Occipital lobe (tissue), 3 donors: Measurements from ENCODE around the gene FAM120C. TPM values are rescaled to one million over a fixed set of nuclear protein-coding genes. Genes with fewer than 3 reads are reported as not detected.

ENCODE experiments used
- DNase-seq: peaks from one replicate; lab custom pipeline; 2025; lab: John Stamatoyannopoulos, UW
- small RNA-seq: library from RNA; depleted of rRNA; stranded (forward); fragments of <200 nt; gene quantifications from one replicate; pipeline ENCODE3, GENCODE V24; 2014
- total RNA-seq: library from RNA; depleted of rRNA; stranded (reverse); fragments of >200 nt; gene quantifications from one replicate; pipeline ENCODE4 v1.2.3, GENCODE V29; 2014

FAM120C gene
- total RNA-seq, 1 donor from 2014 or later, result 7.2 TPM

DNA sequence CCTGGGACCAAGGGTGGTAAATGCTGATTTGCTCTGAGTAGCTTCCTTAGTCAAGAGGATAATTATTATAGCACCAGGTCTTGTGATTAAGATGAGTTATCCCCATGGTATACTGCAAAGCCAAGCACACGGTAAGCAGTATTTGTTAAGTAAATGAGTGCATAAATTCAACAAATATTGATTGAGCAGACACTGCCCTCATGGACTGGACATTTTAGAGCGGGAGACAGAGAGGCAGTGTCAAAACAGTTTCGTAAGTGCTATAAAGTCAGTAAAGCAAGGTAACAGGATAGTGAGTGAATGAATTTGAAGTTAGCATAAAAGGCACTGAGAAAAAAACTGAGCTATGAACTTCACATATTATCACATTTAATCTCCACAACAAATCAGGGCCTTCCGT lies 152.7 kb downstream of the FAM120C start:
- DNase-seq, result no peak

DNA sequence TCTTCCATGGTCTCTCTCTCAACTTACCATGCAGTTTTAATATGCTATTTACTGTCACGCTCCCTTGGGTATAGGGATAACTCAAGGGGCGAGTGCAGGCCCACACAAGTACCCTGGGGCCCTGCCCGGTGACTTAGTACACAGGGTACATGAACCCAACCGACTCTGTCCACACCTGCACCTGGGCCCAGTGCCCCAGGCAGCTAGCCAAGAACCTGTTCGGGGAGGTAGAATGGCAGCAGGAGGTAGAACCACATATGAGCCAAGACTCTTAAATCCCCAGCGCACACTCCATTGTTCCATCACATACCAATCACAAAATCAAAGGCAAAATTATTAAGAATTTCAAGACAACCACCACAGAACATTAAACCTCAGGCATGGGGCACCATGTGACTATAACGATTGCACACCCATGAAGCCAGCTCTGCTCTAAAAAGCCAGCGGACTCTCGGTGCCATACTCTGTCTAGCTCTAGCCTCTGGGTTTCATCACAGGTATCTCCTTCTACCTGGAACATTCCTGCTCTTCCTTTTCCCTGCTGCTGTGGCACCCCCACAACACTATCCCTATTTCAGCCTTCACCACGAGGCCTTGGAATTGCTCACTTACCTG lies 153.4 kb downstream of the FAM120C start:
- no peak for DNase-seq

DNA sequence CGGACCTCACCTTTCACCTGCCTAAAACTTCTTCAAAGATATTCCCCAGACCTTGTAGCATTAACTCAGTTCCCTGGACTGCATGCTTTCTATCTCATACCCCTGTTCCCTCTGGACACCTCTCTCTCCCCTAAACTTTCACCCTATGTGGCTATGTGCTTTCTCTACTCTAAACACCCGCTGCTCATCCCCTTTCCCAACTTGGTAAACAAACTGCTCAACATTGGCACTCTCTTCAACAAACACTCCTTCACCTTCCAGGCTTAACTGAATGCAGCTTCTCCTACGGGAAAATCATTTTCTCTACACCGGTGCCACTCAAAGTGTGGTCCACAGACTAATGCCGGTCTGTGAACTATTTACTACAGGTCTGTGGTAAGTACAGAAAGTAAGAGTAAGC lies 158.7 kb downstream of the FAM120C start:
- DNase-seq, result no peak

Small RNAs within 50 kb of the gene (small RNA-seq; reads per million reads assigned to genes)
- not detected for gene AL589872.1

Other genes with a start within 250 kb of the FAM120C start
- 9.5 TPM for gene PHF8, start 138.8 kb downstream of the FAM120C start, total RNA-seq
- gene WNK3, start 174.8 kb upstream of the FAM120C start, total RNA-seq, result 65.8 TPM